Measurements from ENCODE around the gene RBMY1F.
"Not testable (repeated sequence)": the region's sequence is repeated elsewhere in the genome, so short reads cannot be mapped to it uniquely, and the experiment has no call there.

The RBMY1F gene

DNA sequence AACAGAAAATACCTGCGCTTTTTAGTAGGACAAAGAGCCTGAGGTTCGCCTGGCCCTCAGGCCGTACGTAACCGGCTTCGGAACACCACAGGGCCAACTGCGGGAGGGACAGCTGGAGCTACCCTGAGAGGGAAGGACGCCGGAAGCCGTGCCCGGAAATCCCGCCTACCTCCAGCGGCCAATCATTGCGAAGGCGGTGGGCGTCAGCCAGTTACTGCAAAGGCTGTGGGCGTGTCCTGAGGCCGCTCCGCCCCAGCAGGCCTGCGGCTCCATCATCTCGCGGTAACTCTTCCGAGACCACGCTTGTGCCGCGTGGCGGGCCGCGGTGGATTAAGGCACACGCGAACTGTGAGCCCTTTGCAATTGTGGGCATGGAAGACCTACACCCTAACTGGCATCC is at the start of gene RBMY1F:
Gene RBMY1F (minus strand): TSS at position 101 of the 400 bp plus-strand sequence. CDS start 1,954 bp downstream, outside the sequence.
- not testable (repeated sequence) for DNase-seq

DNA sequence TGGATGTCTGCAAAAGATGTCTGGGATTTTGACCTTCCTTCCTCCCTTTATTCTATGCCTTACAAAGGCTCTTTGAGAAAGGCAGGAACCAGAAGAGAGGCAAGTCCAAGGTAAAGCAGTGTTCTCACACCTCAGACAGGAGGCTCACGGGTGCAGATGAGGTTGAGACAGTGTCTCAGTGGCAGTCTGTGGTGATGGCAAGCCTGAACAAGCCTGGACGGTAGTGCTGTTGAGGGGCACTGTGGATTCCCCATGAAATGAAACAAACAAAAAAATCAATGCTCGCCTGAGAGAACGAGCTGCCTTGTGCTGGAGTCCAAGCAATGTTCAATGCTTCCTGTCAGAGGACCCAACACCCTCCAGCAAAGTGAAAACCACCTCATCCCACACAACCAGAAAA is 31.6 kb downstream of the RBMY1F start:
- not testable (repeated sequence) for DNase-seq

DNA sequence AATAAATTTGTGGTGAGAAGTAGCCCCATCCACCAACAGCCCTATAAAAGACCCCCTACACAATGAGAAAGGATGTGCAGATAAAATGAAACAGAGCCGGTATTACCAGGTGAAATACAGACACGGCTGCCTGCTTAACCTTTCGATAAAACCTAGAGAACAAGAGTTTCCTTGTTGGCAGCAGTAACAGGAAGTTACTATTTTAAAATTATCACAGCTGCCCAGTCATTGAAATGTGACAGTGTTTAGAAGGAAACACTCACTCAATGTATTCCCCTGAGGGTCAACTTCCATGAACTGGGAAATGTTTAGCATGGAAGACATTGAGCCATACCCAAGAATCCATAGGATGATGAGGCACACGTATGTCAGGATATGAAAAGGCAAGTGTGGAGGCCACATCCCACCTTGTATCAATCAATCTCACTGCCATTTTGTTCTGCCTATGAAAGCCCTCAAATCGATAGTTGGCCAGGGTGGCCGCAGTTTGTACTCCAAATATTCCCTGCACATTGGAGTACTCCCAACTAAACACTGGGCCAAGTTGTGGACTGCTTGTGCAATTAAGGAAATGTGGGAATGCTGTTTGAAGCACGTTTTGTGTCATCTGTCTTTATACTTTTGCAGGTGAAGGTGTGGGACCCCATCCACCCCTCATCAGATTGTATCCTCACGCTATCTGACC is 41.6 kb downstream of the RBMY1F start:
- DNase-seq: not testable (repeated sequence)

DNA sequence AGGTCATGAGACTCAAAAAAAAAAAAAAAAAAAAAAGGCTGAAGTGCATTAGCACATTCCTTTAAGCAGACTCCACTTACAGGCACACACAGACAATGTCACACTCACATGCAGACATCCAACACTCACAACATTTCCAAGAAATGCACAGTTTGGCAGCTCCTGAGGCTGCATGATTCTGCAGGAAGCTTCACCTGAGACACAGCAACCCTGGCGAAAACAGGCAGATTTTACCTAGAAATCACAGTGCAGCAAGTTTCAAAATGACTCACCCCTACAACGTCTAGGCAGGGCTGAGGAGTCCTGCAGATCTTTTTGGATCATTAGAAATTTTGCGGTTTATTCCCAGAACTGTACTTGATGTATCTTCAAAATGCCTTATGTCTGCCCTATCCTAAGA is 48.0 kb downstream of the RBMY1F start:
- DNase-seq: not testable (repeated sequence)

DNA sequence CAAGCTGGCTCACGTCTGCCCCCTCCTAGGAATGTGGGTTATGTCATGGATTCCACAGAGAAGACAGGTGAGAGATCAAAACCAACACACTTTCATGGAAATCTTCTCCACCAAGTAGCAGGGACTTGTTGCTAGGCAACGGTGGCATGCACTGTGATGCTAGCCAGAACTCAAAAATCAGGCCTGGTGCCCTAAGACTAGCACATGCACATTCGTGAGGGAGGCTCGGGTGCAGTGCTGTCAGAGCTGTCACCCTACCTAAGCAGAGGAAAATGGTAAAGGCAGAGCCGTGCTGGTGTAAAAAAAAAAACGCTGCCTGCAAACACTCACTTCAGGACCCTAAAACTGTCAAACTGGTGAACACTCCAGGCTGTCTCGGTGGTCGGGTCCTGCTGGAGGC is 52.2 kb downstream of the RBMY1F start:
- not testable (repeated sequence) for DNase-seq

Data from NCI-H1105 treated with DMSO at 0.1 percent for 48 hours (cell line).